Thoracic aorta (tissue), 2 donors: ENCODE measurements around the gene EPHB2. TPM values are rescaled to one million over a fixed set of nuclear protein-coding genes. Genes with fewer than 3 reads are reported as not detected.

Experiments used
- ATAC-seq: fragments of 150-250 bp; one replicate; pipeline ENCODE4 v1.8.0; 2017; ENCODE audit warnings: low read depth; ENCODE audit not compliant: insufficient number of reproducible peaks, low FRiP score
- DNase-seq: peaks from one replicate; pipeline ENCODE4 v3.0.0-alpha.2; 2020; ENCODE audit warnings: low spot score
- H3K27ac ChIP-seq, 2 donors: fragments of 200-600 bp; sonication (generic); 1 replicate in 1 of 2; 2 replicates in 1 of 2; pipeline ENCODE4 v1.5.1; 2016; ENCODE audit warnings: mild to moderate bottlenecking in 2 of 2, moderate library complexity in 2 of 2
- H3K27me3 ChIP-seq: fragments of 200-600 bp; sonication (generic); replicated peaks from 2 replicates; pipeline ENCODE4 v1.6.0; 2016; ENCODE audit warnings: mild to moderate bottlenecking; ENCODE audit not compliant: insufficient read depth
- H3K36me3 ChIP-seq: fragments of 200-600 bp; sonication (generic); one replicate; pipeline ENCODE4 v1.5.1; 2016
- H3K4me1 ChIP-seq, 2 donors: fragments of 200-600 bp; sonication (generic); 1 replicate in 1 of 2; 2 replicates in 1 of 2; pipeline versions ENCODE4 v1.5.1 to v1.6.0; 2016; ENCODE audit warnings: low read depth in 2 of 2, mild to moderate bottlenecking in 1 of 2; ENCODE audit not compliant: control insufficient read depth in 1 of 2
- H3K4me3 ChIP-seq: fragments of 200-600 bp; sonication (generic); 2 replicates; pipeline ENCODE4 v1.5.1; 2016; ENCODE audit warnings: mild to moderate bottlenecking
- H3K9me3 ChIP-seq: fragments of 200-600 bp; sonication (generic); 2 replicates; pipeline ENCODE4 v1.5.1; 2016
- total RNA-seq, 2 donors: library from RNA; depleted of rRNA; stranded (reverse); fragments of >200 nt; gene quantifications; one replicate each; pipeline versions ENCODE4 v1.1.0 to v1.2.3, GENCODE V29; 2016
- TF ChIP-seq, protein P1 (sequence below): fragments of 200-600 bp; sonication (generic); IDR thresholded peaks from one replicate; pipeline ENCODE4 v1.5.1; 2019; ENCODE audit warnings: antibody characterized with exemption

The EPHB2 gene
- total RNA-seq, 2 donors from 2014 or later = 9.3 to 10.0 TPM

GRCh38 chr1:22689505-22689904 lies 21.1 kb upstream of the EPHB2 start:
- no peaks in the 10 kb centered on the region for H3K27me3 ChIP-seq
- H3K27ac ChIP-seq = no peak overlapping the region
- H3K9me3 ChIP-seq = no peaks in the 10 kb centered on the region
- no peak overlapping the region for H3K4me3 ChIP-seq
- ATAC-seq (no peak), DNase-seq (no peak)
- H3K36me3 ChIP-seq = no peaks in the 10 kb centered on the region
- TF ChIP-seq, protein P1, sequence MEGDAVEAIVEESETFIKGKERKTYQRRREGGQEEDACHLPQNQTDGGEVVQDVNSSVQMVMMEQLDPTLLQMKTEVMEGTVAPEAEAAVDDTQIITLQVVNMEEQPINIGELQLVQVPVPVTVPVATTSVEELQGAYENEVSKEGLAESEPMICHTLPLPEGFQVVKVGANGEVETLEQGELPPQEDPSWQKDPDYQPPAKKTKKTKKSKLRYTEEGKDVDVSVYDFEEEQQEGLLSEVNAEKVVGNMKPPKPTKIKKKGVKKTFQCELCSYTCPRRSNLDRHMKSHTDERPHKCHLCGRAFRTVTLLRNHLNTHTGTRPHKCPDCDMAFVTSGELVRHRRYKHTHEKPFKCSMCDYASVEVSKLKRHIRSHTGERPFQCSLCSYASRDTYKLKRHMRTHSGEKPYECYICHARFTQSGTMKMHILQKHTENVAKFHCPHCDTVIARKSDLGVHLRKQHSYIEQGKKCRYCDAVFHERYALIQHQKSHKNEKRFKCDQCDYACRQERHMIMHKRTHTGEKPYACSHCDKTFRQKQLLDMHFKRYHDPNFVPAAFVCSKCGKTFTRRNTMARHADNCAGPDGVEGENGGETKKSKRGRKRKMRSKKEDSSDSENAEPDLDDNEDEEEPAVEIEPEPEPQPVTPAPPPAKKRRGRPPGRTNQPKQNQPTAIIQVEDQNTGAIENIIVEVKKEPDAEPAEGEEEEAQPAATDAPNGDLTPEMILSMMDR = no peak
- no peaks in the 10 kb centered on the region for H3K4me1 ChIP-seq

- no peak overlapping the region for H3K27ac ChIP-seq
- no peaks in the 10 kb centered on the region for H3K36me3 ChIP-seq
- H3K4me1 ChIP-seq = no peaks in the 10 kb centered on the region
- no peak for DNase-seq
- ATAC-seq = no peak
- no peaks in the 10 kb centered on the region for H3K27me3 ChIP-seq
- no peak overlapping the region for H3K4me3 ChIP-seq
- no peaks in the 10 kb centered on the region for H3K9me3 ChIP-seq
- TF ChIP-seq, protein P1 = no peak
These were observed 19.4 kb upstream of the EPHB2 start for GRCh38 chr1:22691031-22691753.

GRCh38 chr1:22694172-22694571 lies 16.5 kb upstream of the EPHB2 start:
- ATAC-seq (no peak), DNase-seq (no peak)
- TF ChIP-seq, protein P1 = no peak
- Histone ChIP-seq H3K36me3 (no peaks in the 10 kb centered on the region), H3K27me3 (no peaks in the 10 kb centered on the region), H3K4me1 (no peaks in the 10 kb centered on the region), H3K9me3 (no peaks in the 10 kb centered on the region), H3K27ac (no peak overlapping the region), H3K4me3 (no peak overlapping the region)

GRCh38 chr1:22696610-22697009 lies 14.0 kb upstream of the EPHB2 start:
- DNase-seq = no peak
- Histone ChIP-seq H3K4me1 (no peaks in the 10 kb centered on the region), H3K4me3 (no peak overlapping the region), H3K27ac (no peak overlapping the region), H3K36me3 (no peaks in the 10 kb centered on the region), H3K27me3 (no peaks in the 10 kb centered on the region), H3K9me3 (no peaks in the 10 kb centered on the region)
- TF ChIP-seq, protein P1 = no peak
- no peak for ATAC-seq

- H3K36me3 ChIP-seq = no peaks in the 10 kb centered on the region
- no peak for ATAC-seq
- TF ChIP-seq, protein P1 = no peak
These were observed 12.7 kb upstream of the EPHB2 start for GRCh38 chr1:22697980-22698379.

More at GRCh38 chr1:22697980-22698379, 12.7 kb upstream of the EPHB2 start:
- Histone ChIP-seq H3K4me1 (no peaks in the 10 kb centered on the region), H3K27me3 (no peaks in the 10 kb centered on the region), H3K9me3 (no peaks in the 10 kb centered on the region), H3K4me3 (no peak overlapping the region), H3K27ac (no peak overlapping the region)
- no peak for DNase-seq
